Astrocyte (in vitro differentiated cells and primary cell): ENCODE results near the gene ITGB2. TPM values are rescaled to one million over a fixed set of nuclear protein-coding genes. Genes with fewer than 3 reads are reported as not detected.
A peak's percentile ranks its signal among the peaks of the same experiment; 100 is the strongest.

Experiments
- DNase-seq: peaks from one replicate; pipeline ENCODE4 v3.0.0-alpha.2; 2010; ENCODE audit warnings: low read depth
- FAIRE-seq: peaks from 2 replicates; lab custom pipeline; 2011; peaks lifted over from hg19 to GRCh38; lab: Jason Lieb, UNC
- H2AFZ ChIP-seq: 2 replicates; pipeline ENCODE4 v1.6.0; 2012; ENCODE audit warnings: low read depth, low read length, inconsistent platforms
- H3K27ac ChIP-seq: 2 replicates; pipeline ENCODE4 v1.5.1; 2011; ENCODE audit warnings: low read depth, low read length, inconsistent platforms
- H3K27me3 ChIP-seq: 2 replicates; pipeline ENCODE4 v1.6.0; 2011; ENCODE audit warnings: low read length, inconsistent platforms; ENCODE audit not compliant: insufficient read depth
- H3K36me3 ChIP-seq: 2 replicates; pipeline ENCODE4 v1.5.1; 2011; ENCODE audit warnings: low read length, inconsistent platforms; ENCODE audit not compliant: insufficient read depth
- H3K4me1 ChIP-seq: 2 replicates; pipeline ENCODE4 v1.5.1; 2011; ENCODE audit warnings: low read length, inconsistent platforms; ENCODE audit not compliant: insufficient read depth
- H3K4me2 ChIP-seq: 2 replicates; pipeline ENCODE4 v1.6.0; 2012; ENCODE audit warnings: low read length, inconsistent platforms
- H3K4me3 ChIP-seq: 2 replicates; pipeline ENCODE4 v1.5.1; 2011; ENCODE audit warnings: low read depth, mild to moderate bottlenecking, low read length, inconsistent platforms; ENCODE audit not compliant: insufficient read depth
- H3K79me2 ChIP-seq: 2 replicates; pipeline ENCODE4 v1.6.0; 2012; ENCODE audit warnings: mild to moderate bottlenecking, low read length, inconsistent platforms; ENCODE audit not compliant: insufficient read depth
- H3K9ac ChIP-seq: 2 replicates; pipeline ENCODE4 v1.6.0; 2012; ENCODE audit warnings: mild to moderate bottlenecking, low read length, inconsistent platforms
- H3K9me3 ChIP-seq: 2 replicates; pipeline ENCODE4 v1.5.1; 2012; ENCODE audit warnings: low read depth, mild to moderate bottlenecking, low read length, inconsistent platforms; ENCODE audit not compliant: insufficient read depth
- H4K20me1 ChIP-seq: 2 replicates; pipeline ENCODE4 v1.6.0; 2012; ENCODE audit warnings: low read length, inconsistent platforms; ENCODE audit not compliant: insufficient read depth
- H3K27ac Mint-ChIP-seq: one replicate; pipeline ENCODE4 v1.8.0; 2021; ENCODE audit warnings: mild to moderate bottlenecking, mixed read lengths; ENCODE audit not compliant: unreplicated experiment
- H3K27me3 Mint-ChIP-seq: one replicate; pipeline ENCODE4 v1.8.0; 2021; ENCODE audit warnings: low read depth, mixed read lengths; ENCODE audit not compliant: unreplicated experiment
- H3K36me3 Mint-ChIP-seq: one replicate; pipeline ENCODE4 v1.8.0; 2021; ENCODE audit warnings: low read depth, mixed read lengths; ENCODE audit not compliant: unreplicated experiment
- H3K4me1 Mint-ChIP-seq: one replicate; pipeline ENCODE4 v1.8.0; 2021; ENCODE audit warnings: low read depth, mixed read lengths; ENCODE audit not compliant: unreplicated experiment
- H3K4me3 Mint-ChIP-seq: one replicate; pipeline ENCODE4 v1.8.0; 2021; ENCODE audit warnings: mild to moderate bottlenecking, moderate library complexity, mixed read lengths; ENCODE audit not compliant: unreplicated experiment
- H3K9me3 Mint-ChIP-seq: one replicate; pipeline ENCODE4 v1.8.0; 2021; ENCODE audit warnings: mild to moderate bottlenecking, mixed read lengths; ENCODE audit not compliant: unreplicated experiment
- CTCF ChIP-seq: IDR thresholded peaks from 2 replicates; pipeline ENCODE4 v1.5.1; 2011; ENCODE audit warnings: low read depth, mild to moderate bottlenecking, inconsistent platforms, low read length, moderate library complexity; ENCODE audit not compliant: insufficient read depth
- EZH2 ChIP-seq: IDR thresholded peaks from 2 replicates; pipeline ENCODE4 v1.6.1; 2012; ENCODE audit warnings: mild to moderate bottlenecking, low read length, inconsistent platforms; ENCODE audit not compliant: insufficient read depth
- total RNA-seq: library from RNA; stranded (reverse); gene quantifications from 2 replicates; pipeline ENCODE4 v1.2.1, GENCODE V29; 2021

The ITGB2 gene
- total RNA-seq, 1 donor from 2014 or later = 0.61 TPM

GRCh38 chr21:44938772-44939531 is 18.3 kb upstream of the ITGB2 start:
- Mint-ChIP-seq H3K9me3 (peaks cover 2% of the 10 kb centered on the region), H3K4me1 (peaks cover 13% of the 10 kb centered on the region), H3K36me3 (peaks cover 16% of the 10 kb centered on the region), H3K4me3 (peak overlapping the region; percentile 90), H3K27ac (peak overlapping the region; percentile 41), H3K27me3 (peaks cover 47% of the 10 kb centered on the region)
- H3K9me3 ChIP-seq = no peaks in the 10 kb centered on the region
- H3K4me2 ChIP-seq = peak overlapping the region; percentile 99
- peaks cover 42% of the 10 kb centered on the region for H4K20me1 ChIP-seq
- no peak for DNase-seq
- FAIRE-seq = no peak
- peaks cover 21% of the 10 kb centered on the region for H3K4me1 ChIP-seq
- H3K27ac ChIP-seq = no peak overlapping the region
- TF ChIP-seq CTCF = no peak
- TF ChIP-seq EZH2 = no peak
- H3K9ac ChIP-seq = peak overlapping the region; percentile 87
- H2AFZ ChIP-seq = peak overlapping the region; percentile 98
- peaks cover 3% of the 10 kb centered on the region for H3K36me3 ChIP-seq
- H3K4me3 ChIP-seq = peak overlapping the region; percentile 89
- peaks cover 7% of the 10 kb centered on the region for H3K27me3 ChIP-seq
- peaks cover 48% of the 10 kb centered on the region for H3K79me2 ChIP-seq

- Histone ChIP-seq H3K27me3 (peaks cover 26% of the 10 kb centered on the region), H3K36me3 (no peaks in the 10 kb centered on the region), H2AFZ (no peak overlapping the region), H4K20me1 (peaks cover 31% of the 10 kb centered on the region), H3K9me3 (no peaks in the 10 kb centered on the region), H3K79me2 (peaks cover 14% of the 10 kb centered on the region), H3K9ac (no peak overlapping the region), H3K4me2 (no peak overlapping the region), H3K4me3 (no peak overlapping the region), H3K4me1 (peaks cover 23% of the 10 kb centered on the region), H3K27ac (no peak overlapping the region)
- TF ChIP-seq EZH2 (no peak), CTCF (no peak)
- peaks cover 2% of the 10 kb centered on the region for H3K36me3 Mint-ChIP-seq
- H3K27me3 Mint-ChIP-seq = peaks cover 59% of the 10 kb centered on the region
- H3K9me3 Mint-ChIP-seq = peaks cover 2% of the 10 kb centered on the region
- FAIRE-seq (no peak), DNase-seq (no peak)
- no peaks in the 10 kb centered on the region for H3K4me1 Mint-ChIP-seq
- H3K27ac Mint-ChIP-seq = no peak overlapping the region
- no peak overlapping the region for H3K4me3 Mint-ChIP-seq
Observed at GRCh38 chr21:44935533-44935927, 14.8 kb upstream of the ITGB2 start.
